SK-N-SH treated with all-trans-retinoic acid at 6 μM for 48 hours (cell line): ENCODE results near the gene TMEM208.

Experiments
- ATAC-seq: fragments of 200-7000 bp; cut with Tn5 transposase; 3 replicates; pipeline ENCODE4 v1.9.1; 2020; ENCODE audit warnings: mild to moderate bottlenecking, moderate library complexity
- ARNTL ChIP-seq: fragments of 450-650 bp; formaldehyde crosslinking; IDR thresholded peaks from 2 replicates; pipeline ENCODE4 v1.5.0; 2020; ENCODE audit warnings: low read depth, mild to moderate bottlenecking, moderate library complexity, borderline replicate concordance
- BACH2 ChIP-seq: fragments of 250-450 bp; sonication (Bioruptor Pico); IDR thresholded peaks from 2 replicates; pipeline ENCODE4 v1.9.0; 2021; ENCODE audit warnings: mild to moderate bottlenecking, borderline replicate concordance
- CREB5 ChIP-seq: fragments of 250-450 bp; sonication (Bioruptor Pico); IDR thresholded peaks from 2 replicates; pipeline ENCODE4 v1.5.1; 2020; ENCODE audit warnings: low read depth, mild to moderate bottlenecking, moderate library complexity
- CSDC2 ChIP-seq: fragments of 250-450 bp; sonication (Bioruptor Pico); IDR thresholded peaks from 2 replicates; pipeline ENCODE4 v1.5.0; 2020; ENCODE audit warnings: mild to moderate bottlenecking, moderate library complexity
- CSRNP3 ChIP-seq: fragments of 250-450 bp; sonication (Bioruptor Pico); IDR thresholded peaks from 2 replicates; pipeline ENCODE4 v1.5.1; 2021; ENCODE audit warnings: mild to moderate bottlenecking, moderate library complexity
- ESRRG ChIP-seq: fragments of 250-450 bp; sonication (Bioruptor Pico); IDR thresholded peaks from 2 replicates; pipeline ENCODE4 v1.6.1; 2021; ENCODE audit warnings: mild to moderate bottlenecking
- GLIS3 ChIP-seq: fragments of 250-450 bp; sonication (Bioruptor Pico); IDR thresholded peaks from 2 replicates; pipeline ENCODE4 v1.5.0; 2020; ENCODE audit warnings: mild to moderate bottlenecking, moderate library complexity
- OSR1 ChIP-seq: fragments of 250-450 bp; sonication (Bioruptor Pico); IDR thresholded peaks from 2 replicates; pipeline ENCODE4 v1.8.0; 2022; ENCODE audit warnings: moderate library complexity, mild to moderate bottlenecking, inconsistent platforms
- PATZ1 ChIP-seq: fragments of 250-450 bp; sonication (Bioruptor Pico); IDR thresholded peaks from 2 replicates; pipeline ENCODE4 v1.8.0; 2020; ENCODE audit warnings: mild to moderate bottlenecking, moderate library complexity, borderline replicate concordance
- POU6F1 ChIP-seq: fragments of 250-450 bp; sonication (Bioruptor Pico); IDR thresholded peaks from 2 replicates; pipeline ENCODE4 v1.8.0; 2021; ENCODE audit warnings: low read depth, mild to moderate bottlenecking, moderate library complexity, borderline replicate concordance
- PPARA ChIP-seq: fragments of 250-450 bp; sonication (Bioruptor Pico); IDR thresholded peaks from 2 replicates; pipeline ENCODE4 v1.5.0; 2020; ENCODE audit warnings: mild to moderate bottlenecking, borderline replicate concordance
- RARB ChIP-seq: fragments of 250-450 bp; sonication (Bioruptor Pico); IDR thresholded peaks from 2 replicates; pipeline ENCODE4 v1.8.0; 2021; ENCODE audit warnings: mild to moderate bottlenecking, moderate library complexity
- TCF4 ChIP-seq: fragments of 250-450 bp; sonication (Bioruptor Pico); IDR thresholded peaks from 2 replicates; pipeline ENCODE4 v1.8.0; 2021; ENCODE audit warnings: mild to moderate bottlenecking, moderate library complexity, borderline replicate concordance
- TOX ChIP-seq: fragments of 250-450 bp; sonication (Bioruptor Pico); IDR thresholded peaks from 2 replicates; pipeline ENCODE4 v1.8.0; 2021; ENCODE audit warnings: mild to moderate bottlenecking, moderate library complexity, borderline replicate concordance
- TSHZ2 ChIP-seq: fragments of 250-450 bp; sonication (Bioruptor Pico); IDR thresholded peaks from 2 replicates; pipeline ENCODE4 v1.5.0; 2020; ENCODE audit warnings: mild to moderate bottlenecking, moderate library complexity
- ZC3H10 ChIP-seq: fragments of 250-450 bp; sonication (Bioruptor Pico); IDR thresholded peaks from 2 replicates; pipeline ENCODE4 v1.5.1; 2021; ENCODE audit warnings: mild to moderate bottlenecking, moderate library complexity
- ZFP3 ChIP-seq: fragments of 250-450 bp; sonication (Bioruptor Pico); IDR thresholded peaks from 2 replicates; pipeline ENCODE4 v1.5.0; 2020; ENCODE audit warnings: mild to moderate bottlenecking, moderate library complexity
- ZNF565 ChIP-seq: fragments of 450-650 bp; formaldehyde crosslinking; conservative IDR thresholded peaks from 2 replicates; pipeline ENCODE4 v1.5.0; 2020; ENCODE audit warnings: low read depth, mild to moderate bottlenecking, moderate library complexity
- ZNF70 ChIP-seq: fragments of 450-650 bp; formaldehyde crosslinking; IDR thresholded peaks from 2 replicates; pipeline ENCODE4 v1.5.0; 2020; ENCODE audit warnings: mild to moderate bottlenecking, moderate library complexity

TMEM208 gene

DNA sequence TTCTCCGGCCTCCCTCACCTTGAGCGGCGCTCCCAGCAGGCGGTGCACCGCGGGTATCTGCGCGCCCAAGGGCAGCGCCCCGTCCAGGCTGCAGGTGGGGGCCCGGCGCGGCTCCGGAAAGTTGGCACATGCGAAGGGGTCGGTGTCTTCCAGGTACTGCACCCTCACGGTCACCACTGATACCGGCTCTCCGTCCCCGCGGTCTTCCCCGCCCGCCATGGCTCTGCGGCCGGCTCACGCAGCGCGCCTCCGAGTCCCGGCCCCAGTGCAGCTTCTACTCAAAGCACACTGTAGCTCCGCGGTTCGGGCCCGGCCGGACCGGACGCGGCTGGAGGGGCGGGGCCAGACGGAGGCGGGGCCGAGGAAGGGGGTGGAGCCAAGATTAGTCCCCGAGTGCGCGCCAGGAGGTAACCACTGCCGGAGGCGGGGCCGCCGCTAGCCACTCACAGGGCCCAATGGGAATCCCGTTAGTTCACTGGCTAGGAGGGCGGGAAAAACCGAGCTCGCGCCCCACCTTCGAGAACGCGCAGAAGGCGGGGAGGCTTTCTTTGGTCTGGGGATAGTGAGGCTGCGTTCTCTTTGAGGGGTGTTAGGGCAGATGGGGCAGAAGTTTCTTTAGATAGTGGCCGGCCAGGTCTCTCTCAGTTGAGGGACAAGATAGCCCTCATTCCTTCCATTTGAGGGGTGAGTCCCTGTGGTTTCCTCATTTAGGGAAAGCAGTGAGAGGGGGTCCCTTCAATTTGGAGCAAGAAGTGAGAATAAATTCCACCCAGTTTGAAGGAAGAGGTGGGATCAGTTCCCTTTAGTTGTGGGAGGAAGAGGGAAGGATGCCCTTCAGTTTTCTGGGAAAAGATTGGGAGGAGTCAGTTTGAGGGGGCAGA lies 20.5 kb downstream of the TMEM208 start, which contains the start of gene FHOD1:
TSS of gene FHOD1 (minus strand) at position 290 of the 881 bp plus-strand sequence. CDS start at position 219, 71 bp downstream.
- TF ChIP-seq ZC3H10 (no peak), ZNF565 (CRISPR knock-in tag) (no peak), TSHZ2 (CRISPR knock-in tag) (no peak), CSRNP3 (CRISPR knock-in tag) (no peak), ESRRG (CRISPR knock-in tag) (no peak), OSR1 (CRISPR knock-in tag) (no peak), BACH2 (no peak), RARB (CRISPR knock-in tag) (no peak), TOX (no peak), PATZ1 (CRISPR knock-in tag) (no peak), POU6F1 (CRISPR knock-in tag) (no peak), PPARA (CRISPR knock-in tag) (no peak), GLIS3 (CRISPR knock-in tag) (no peak), CSDC2 (CRISPR knock-in tag) (no peak), ZNF70 (CRISPR knock-in tag) (no peak), ARNTL (CRISPR knock-in tag) (no peak), TCF4 (no peak), CREB5 (CRISPR knock-in tag) (no peak), ZFP3 (no peak)
- ATAC-seq: peak; percentile 74

GRCh38 chr16:67248073-67248400 lies 21.1 kb downstream of the TMEM208 start:
- TF ChIP-seq TCF4 (no peak), OSR1 (CRISPR knock-in tag) (no peak), ZNF565 (CRISPR knock-in tag) (no peak), CSRNP3 (CRISPR knock-in tag) (no peak)
- no peak for ATAC-seq
